SK-N-SH (cell line): ENCODE results near the gene SETBP1. TPM values are rescaled to one million over a fixed set of nuclear protein-coding genes. Genes with fewer than 3 reads are reported as not detected.
A peak's percentile ranks its signal among the peaks of the same experiment; 100 is the strongest.

ENCODE experiments used
- CTCF ChIA-PET: fragments of 300-600, 350-600 bp; formaldehyde crosslinking; extraction: SDS; loops from one replicate; lab custom pipeline; 2021; lab: Yijun Ruan, JAX
- POLR2A ChIA-PET: fragments of 350-600 bp; sonication (Branson Sonifier 250); formaldehyde crosslinking; extraction: SDS; loops from one replicate; lab custom pipeline; 2020; ENCODE audit warnings: antibody characterized with exemption, inconsistent platforms; lab: Yijun Ruan, JAX
- DNase-seq: peaks from one replicate; pipeline ENCODE4 v3.0.0; 2012
- H2AFZ ChIP-seq: fragments of 200-600 bp; sonication (generic); 2 replicates; pipeline ENCODE4 v1.8.1; 2016; ENCODE audit warnings: antibody characterized with exemption, mild to moderate bottlenecking, low read depth
- H3F3A ChIP-seq: fragments of 200-600 bp; sonication (generic); replicated peaks from 2 replicates; pipeline ENCODE3; 2016; ENCODE audit warnings: antibody characterized with exemption, mild to moderate bottlenecking; ENCODE audit not compliant: insufficient read depth
- H3K27ac ChIP-seq, 2 experiments: fragments of 200-500 bp in 1 of 2; fragments of 200-600 bp in 1 of 2; sonication (Bioruptor generic) in 1 of 2; sonication (generic), shearing (Covaris generic) in 1 of 2; 2 replicates each; pipeline versions ENCODE4 v1.5.1 to v1.6.1; 2014 to 2016; ENCODE audit warnings: low read depth in 2 of 2, inconsistent platforms in 1 of 2, low read length in 1 of 2, mild to moderate bottlenecking in 1 of 2, mixed read lengths in 1 of 2
- H3K27me3 ChIP-seq: fragments of 200-600 bp; sonication (generic), shearing (Covaris generic); 2 replicates; pipeline ENCODE4 v1.6.1; 2016; ENCODE audit warnings: mixed run types; ENCODE audit not compliant: insufficient read depth
- H3K36me3 ChIP-seq, 2 experiments: fragments of 200-500 bp in 1 of 2; fragments of 200-600 bp in 1 of 2; sonication (Bioruptor generic) in 1 of 2; sonication (generic) in 1 of 2; replicated peaks in 1 of 2; 2 replicates each; pipeline versions ENCODE3 to v1.5.1; 2014 to 2016; ENCODE audit warnings: low read length in 1 of 2, mild to moderate bottlenecking in 1 of 2; ENCODE audit not compliant: insufficient read depth in 2 of 2, control insufficient read depth in 1 of 2
- H3K4me1 ChIP-seq, 2 experiments: fragments of 200-500 bp in 1 of 2; fragments of 200-600 bp in 1 of 2; sonication (Bioruptor generic) in 1 of 2; sonication (generic), shearing (Covaris generic) in 1 of 2; 2 replicates each; pipeline versions ENCODE4 v1.5.1 to v1.6.1; 2014 to 2016; ENCODE audit warnings: low read depth in 1 of 2, low read length in 1 of 2, mixed run types in 1 of 2; ENCODE audit not compliant: insufficient read depth in 2 of 2, control insufficient read depth in 1 of 2
- H3K4me2 ChIP-seq: fragments of 200-600 bp; sonication (generic), shearing (Covaris generic); 2 replicates; pipeline ENCODE4 v1.6.1; 2017; ENCODE audit warnings: mixed run types
- H3K4me3 ChIP-seq, 2 experiments: fragments of 200-500 bp in 1 of 2; fragments of 200-600 bp in 1 of 2; sonication (Bioruptor generic) in 1 of 2; sonication (generic), shearing (Covaris generic) in 1 of 2; 2 replicates each; pipeline versions ENCODE4 v1.5.1 to v1.8.1; 2014 to 2016; ENCODE audit warnings: low read depth in 2 of 2, inconsistent platforms in 1 of 2, low read length in 1 of 2, mild to moderate bottlenecking in 1 of 2, mixed read lengths in 1 of 2, moderate library complexity in 1 of 2
- H3K79me2 ChIP-seq: fragments of 200-600 bp; sonication (generic); 2 replicates; pipeline ENCODE4 v1.8.1; 2017; ENCODE audit warnings: mild to moderate bottlenecking; ENCODE audit not compliant: insufficient read depth
- H3K9ac ChIP-seq: fragments of 200-600 bp; sonication (generic); 2 replicates; pipeline ENCODE4 v1.6.1; 2017; ENCODE audit warnings: mixed run types
- H3K9me2 ChIP-seq: fragments of 200-600 bp; sonication (generic); 2 replicates; pipeline ENCODE4 v1.6.1; 2017; ENCODE audit warnings: mixed run types
- H3K9me3 ChIP-seq: fragments of 200-600 bp; sonication (generic); 2 replicates; pipeline ENCODE4 v1.6.1; 2017; ENCODE audit warnings: mixed run types, mild to moderate bottlenecking, moderate library complexity
- H4K20me1 ChIP-seq: fragments of 200-600 bp; sonication (generic); 2 replicates; pipeline ENCODE4 v1.6.1; 2017; ENCODE audit warnings: mild to moderate bottlenecking, mixed run types; ENCODE audit not compliant: insufficient read depth
- EP300 ChIP-seq, 2 experiments: IDR thresholded peaks; 2 replicates each; pipeline versions ENCODE4 v1.4.0 to v1.6.1; 2012; ENCODE audit warnings: borderline replicate concordance in 1 of 2, low read depth in 1 of 2, low read length in 1 of 2
- FOSL2 ChIP-seq: IDR thresholded peaks from 2 replicates; pipeline ENCODE4 v1.4.0; 2012; ENCODE audit warnings: low read depth, mild to moderate bottlenecking, moderate library complexity, borderline replicate concordance
- GABPA ChIP-seq: IDR thresholded peaks from 2 replicates; pipeline ENCODE4 v1.4.0; 2012; ENCODE audit warnings: low read depth, mild to moderate bottlenecking
- JUND ChIP-seq: IDR thresholded peaks from 2 replicates; pipeline ENCODE4 v1.4.0; 2012
- MXI1 ChIP-seq: IDR thresholded peaks from 2 replicates; pipeline ENCODE4 v1.6.1; 2012; ENCODE audit warnings: mild to moderate bottlenecking, low read depth, low read length, improper control_type of control experiment
- NFIC ChIP-seq: IDR thresholded peaks from 2 replicates; pipeline ENCODE4 v1.4.0; 2012; ENCODE audit warnings: borderline replicate concordance
- NRF1 ChIP-seq: IDR thresholded peaks from 2 replicates; pipeline ENCODE4 v1.6.1; 2012; ENCODE audit warnings: low read depth, mild to moderate bottlenecking, low read length
- RAD21 ChIP-seq: IDR thresholded peaks from 2 replicates; pipeline ENCODE4 v1.6.1; 2012; ENCODE audit warnings: mild to moderate bottlenecking, low read length
- RXRA ChIP-seq: IDR thresholded peaks from 2 replicates; pipeline ENCODE4 v1.4.0; 2012; ENCODE audit warnings: low read depth, mild to moderate bottlenecking, borderline replicate concordance
- TAF1 ChIP-seq: IDR thresholded peaks from 2 replicates; pipeline ENCODE4 v1.6.1; 2012; ENCODE audit warnings: low read depth, mild to moderate bottlenecking, low read length, moderate library complexity, borderline replicate concordance
- TCF12 ChIP-seq: IDR thresholded peaks from 2 replicates; pipeline ENCODE4 v1.4.0; 2012
- TEAD4 ChIP-seq: IDR thresholded peaks from 2 replicates; pipeline ENCODE4 v1.4.0; 2012; ENCODE audit warnings: mild to moderate bottlenecking, borderline replicate concordance; ENCODE audit not compliant: insufficient read depth
- WGBS: methylation state at CpG from one replicate; pipeline ENCODE4 v1.1.6; 2017; ENCODE audit warnings: low lambda C conversion rate; 5-methylcytosine and 5-hydroxymethylcytosine counted together
- polyA plus RNA-seq, 3 experiments: library from polyadenylated mRNA; depleted of rRNA; stranded (reverse); fragments of >200 nt; gene quantifications; 2 replicates each; pipeline ENCODE4 v1.2.3, GENCODE V29; 2012
- TF ChIP-seq, protein P1 (sequence below): IDR thresholded peaks from 2 replicates; pipeline ENCODE4 v1.4.0; 2012; ENCODE audit warnings: low read depth, borderline replicate concordance
- TF ChIP-seq, protein P2 (sequence below): IDR thresholded peaks from 2 replicates; pipeline ENCODE4; 2012
- TF ChIP-seq, protein P3 (sequence below): fragments of 200-600 bp; sonication (generic); IDR thresholded peaks from 2 replicates; pipeline ENCODE4 v1.6.1; 2017; ENCODE audit warnings: antibody characterized with exemption, mild to moderate bottlenecking, moderate library complexity
- TF ChIP-seq, protein P4 (sequence below): IDR thresholded peaks from 2 replicates; pipeline ENCODE4 v1.4.0; 2012; ENCODE audit warnings: low read depth

SETBP1 gene
- polyA plus RNA-seq, 1 of the 3 experiments (the other 2 are of a cell fraction): 3.0 TPM

DNA sequence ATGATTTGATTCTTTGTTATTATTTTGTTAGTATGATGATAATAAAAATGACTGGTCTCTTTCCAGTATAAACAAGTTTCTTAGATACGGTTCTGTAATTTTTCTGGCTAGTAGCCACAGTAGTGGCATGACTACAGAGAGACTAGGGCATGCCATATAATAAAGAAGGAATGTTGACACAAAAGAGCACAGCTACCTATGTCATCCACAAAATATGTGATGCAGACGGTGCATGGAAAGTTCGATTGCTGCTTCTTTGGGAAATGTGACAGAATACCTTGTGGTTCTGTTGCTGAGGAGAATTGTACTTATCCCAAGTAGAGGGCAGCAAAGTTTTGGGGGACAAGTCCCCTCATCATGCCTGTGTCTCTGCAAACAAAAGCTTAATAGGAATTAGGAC is 26.1 kb upstream of the SETBP1 start:
- 2% methylated on average over 3 of the region's 3 CpGs for WGBS
- no peaks in the 10 kb centered on the region for H4K20me1 ChIP-seq
- no peak for DNase-seq
- no peaks in the 10 kb centered on the region for H3K9me3 ChIP-seq
- H3K36me3 ChIP-seq: no peaks in the 10 kb centered on the region
- CTCF ChIA-PET: interaction anchor here (0.6 to 1.2 kb wide), 2 partner anchors 496 to 558 kb away, joined by 3 to 4 read pairs; no protein-coding TSS in a partner anchor
- peak overlapping the region; percentile 53; the same call in 1 of the 2 replicates for H3K4me2 ChIP-seq
- no peak overlapping the region for H3K4me3 ChIP-seq
- H3K9me2 ChIP-seq: no peaks in the 10 kb centered on the region
- TF ChIP-seq FOSL2 (peak; percentile 22; the same call in 1 of the 2 replicates), TEAD4 (peak; percentile 45; the same call in 1 of the 2 replicates), NRF1 (no peak), TAF1 (no peak), EP300 (IDR thresholded peaks at IDR 0.05; ENCODE audit: borderline replicate concordance in 1 of 2, low read depth in 1 of 2, low read length in 1 of 2) (peak in 1 of 2 experiments; percentile 59; a peak in 1 of 4 replicates), JUND (peak; percentile 71), RAD21 (no peak), GABPA (no peak), TCF12 (peak; percentile 64), MXI1 (no peak), NFIC (peak; percentile 83), RXRA (peak; percentile 74; the same call in 1 of the 2 replicates)
- TF ChIP-seq, protein P1, sequence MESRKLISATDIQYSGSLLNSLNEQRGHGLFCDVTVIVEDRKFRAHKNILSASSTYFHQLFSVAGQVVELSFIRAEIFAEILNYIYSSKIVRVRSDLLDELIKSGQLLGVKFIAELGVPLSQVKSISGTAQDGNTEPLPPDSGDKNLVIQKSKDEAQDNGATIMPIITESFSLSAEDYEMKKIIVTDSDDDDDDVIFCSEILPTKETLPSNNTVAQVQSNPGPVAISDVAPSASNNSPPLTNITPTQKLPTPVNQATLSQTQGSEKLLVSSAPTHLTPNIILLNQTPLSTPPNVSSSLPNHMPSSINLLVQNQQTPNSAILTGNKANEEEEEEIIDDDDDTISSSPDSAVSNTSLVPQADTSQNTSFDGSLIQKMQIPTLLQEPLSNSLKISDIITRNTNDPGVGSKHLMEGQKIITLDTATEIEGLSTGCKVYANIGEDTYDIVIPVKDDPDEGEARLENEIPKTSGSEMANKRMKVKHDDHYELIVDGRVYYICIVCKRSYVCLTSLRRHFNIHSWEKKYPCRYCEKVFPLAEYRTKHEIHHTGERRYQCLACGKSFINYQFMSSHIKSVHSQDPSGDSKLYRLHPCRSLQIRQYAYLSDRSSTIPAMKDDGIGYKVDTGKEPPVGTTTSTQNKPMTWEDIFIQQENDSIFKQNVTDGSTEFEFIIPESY: no peak
- TF ChIP-seq, protein P2, sequence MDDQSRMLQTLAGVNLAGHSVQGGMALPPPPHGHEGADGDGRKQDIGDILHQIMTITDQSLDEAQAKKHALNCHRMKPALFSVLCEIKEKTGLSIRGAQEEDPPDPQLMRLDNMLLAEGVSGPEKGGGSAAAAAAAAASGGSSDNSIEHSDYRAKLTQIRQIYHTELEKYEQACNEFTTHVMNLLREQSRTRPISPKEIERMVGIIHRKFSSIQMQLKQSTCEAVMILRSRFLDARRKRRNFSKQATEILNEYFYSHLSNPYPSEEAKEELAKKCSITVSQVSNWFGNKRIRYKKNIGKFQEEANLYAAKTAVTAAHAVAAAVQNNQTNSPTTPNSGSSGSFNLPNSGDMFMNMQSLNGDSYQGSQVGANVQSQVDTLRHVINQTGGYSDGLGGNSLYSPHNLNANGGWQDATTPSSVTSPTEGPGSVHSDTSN: peak; percentile 54; the same call in 1 of the 2 replicates
- TF ChIP-seq, protein P3, sequence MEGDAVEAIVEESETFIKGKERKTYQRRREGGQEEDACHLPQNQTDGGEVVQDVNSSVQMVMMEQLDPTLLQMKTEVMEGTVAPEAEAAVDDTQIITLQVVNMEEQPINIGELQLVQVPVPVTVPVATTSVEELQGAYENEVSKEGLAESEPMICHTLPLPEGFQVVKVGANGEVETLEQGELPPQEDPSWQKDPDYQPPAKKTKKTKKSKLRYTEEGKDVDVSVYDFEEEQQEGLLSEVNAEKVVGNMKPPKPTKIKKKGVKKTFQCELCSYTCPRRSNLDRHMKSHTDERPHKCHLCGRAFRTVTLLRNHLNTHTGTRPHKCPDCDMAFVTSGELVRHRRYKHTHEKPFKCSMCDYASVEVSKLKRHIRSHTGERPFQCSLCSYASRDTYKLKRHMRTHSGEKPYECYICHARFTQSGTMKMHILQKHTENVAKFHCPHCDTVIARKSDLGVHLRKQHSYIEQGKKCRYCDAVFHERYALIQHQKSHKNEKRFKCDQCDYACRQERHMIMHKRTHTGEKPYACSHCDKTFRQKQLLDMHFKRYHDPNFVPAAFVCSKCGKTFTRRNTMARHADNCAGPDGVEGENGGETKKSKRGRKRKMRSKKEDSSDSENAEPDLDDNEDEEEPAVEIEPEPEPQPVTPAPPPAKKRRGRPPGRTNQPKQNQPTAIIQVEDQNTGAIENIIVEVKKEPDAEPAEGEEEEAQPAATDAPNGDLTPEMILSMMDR: 0 out of 2 replicates have a peak, but pooled peaks have one; percentile 17
- TF ChIP-seq, protein P4, sequence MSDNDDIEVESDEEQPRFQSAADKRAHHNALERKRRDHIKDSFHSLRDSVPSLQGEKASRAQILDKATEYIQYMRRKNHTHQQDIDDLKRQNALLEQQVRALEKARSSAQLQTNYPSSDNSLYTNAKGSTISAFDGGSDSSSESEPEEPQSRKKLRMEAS: peak; percentile 63; the same call in 1 of the 2 replicates
- H3F3A ChIP-seq: peaks cover 4% of the 10 kb centered on the region
- no peak overlapping the region for H3K9ac ChIP-seq
- H3K27ac ChIP-seq: peak overlapping the region in 1 of 2 experiments; percentile 41; a peak in 3 of 4 replicates
- no peaks in the 10 kb centered on the region for H3K27me3 ChIP-seq
- POLR2A ChIA-PET: no interaction called here
- no peaks in the 10 kb centered on the region for H3K79me2 ChIP-seq
- peaks cover 0 to 18% of the 10 kb centered on the region in 2 experiments; a peak in 2 of 4 replicates for H3K4me1 ChIP-seq
- H2AFZ ChIP-seq: no peak overlapping the region
